Caco-2 (cell line): ENCODE results near the gene SLC1A1. TPM values are rescaled to one million over a fixed set of nuclear protein-coding genes. Genes with fewer than 3 reads are reported as not detected.

Source experiments
- BruUV-seq: library from RNA; stranded (reverse); fragments of 400-500 nt; replicated peaks from 2 replicates; lab custom pipeline; 2021; lab: Mats Ljungman, UMichigan
- CTCF ChIA-PET: fragments of 300-600 bp; sonication (Branson Sonifier 250); formaldehyde crosslinking; loops from one replicate; lab custom pipeline; 2022; ENCODE audit warnings: antibody characterized with exemption; lab: Charles Lee
- POLR2A ChIA-PET: fragments of 300-600 bp; sonication (Branson Sonifier 250); formaldehyde crosslinking; loops from one replicate; lab custom pipeline; 2022; ENCODE audit warnings: antibody characterized with exemption; lab: Charles Lee
- DNase-seq, 2 experiments: peaks; one replicate each; pipeline versions ENCODE4 v3.0.0 to v3.0.0-alpha.2; 2020 to 2022
- H3K27me3 ChIP-seq: replicated peaks from 2 replicates; pipeline ENCODE4 v1.6.0; 2011; ENCODE audit warnings: low read length; ENCODE audit not compliant: control insufficient read depth, insufficient read depth
- H3K36me3 ChIP-seq: 2 replicates; pipeline ENCODE4 v1.5.1; 2011; ENCODE audit warnings: low read length; ENCODE audit not compliant: control insufficient read depth, insufficient read depth
- H3K4me1 ChIP-seq: fragments of 250-450 bp; sonication (Bioruptor Pico); 2 replicates; pipeline ENCODE4 v1.5.1; 2020; ENCODE audit warnings: mild to moderate bottlenecking
- H3K4me3 ChIP-seq: 2 replicates; pipeline ENCODE4 v1.5.1; 2011; ENCODE audit warnings: low read depth, mild to moderate bottlenecking, control low read depth, low read length
- H3K9me3 ChIP-seq: fragments of 250-450 bp; sonication (Bioruptor Pico); 2 replicates; pipeline ENCODE4 v1.5.1; 2020; ENCODE audit warnings: mild to moderate bottlenecking, moderate library complexity
- H3K27ac Mint-ChIP-seq: one replicate; pipeline ENCODE4 v1.8.0; 2022; ENCODE audit warnings: mixed read lengths; ENCODE audit not compliant: unreplicated experiment
- H3K27me3 Mint-ChIP-seq: one replicate; pipeline ENCODE4 v1.8.0; 2022; ENCODE audit warnings: mixed read lengths; ENCODE audit not compliant: insufficient read depth, unreplicated experiment
- H3K36me3 Mint-ChIP-seq: one replicate; pipeline ENCODE4 v1.8.0; 2022; ENCODE audit warnings: mild to moderate bottlenecking, mixed read lengths; ENCODE audit not compliant: insufficient read depth, unreplicated experiment
- H3K4me1 Mint-ChIP-seq: one replicate; pipeline ENCODE4 v1.8.0; 2022; ENCODE audit warnings: low read depth, mixed read lengths; ENCODE audit not compliant: unreplicated experiment
- H3K4me3 Mint-ChIP-seq: one replicate; pipeline ENCODE4 v1.8.0; 2022; ENCODE audit warnings: mild to moderate bottlenecking, moderate library complexity, mixed read lengths; ENCODE audit not compliant: unreplicated experiment
- H3K9me3 Mint-ChIP-seq: one replicate; pipeline ENCODE4 v1.8.0; 2022; ENCODE audit warnings: mixed read lengths; ENCODE audit not compliant: unreplicated experiment
- intact Hi-C: fragments of 100-400 bp; cut with micrococcal nuclease; formaldehyde crosslinking; loops from one replicate; pipeline ENCODE4 v1.10.0; 2022; ENCODE audit not compliant: unreplicated experiment
- total RNA-seq: library from RNA; stranded (reverse); gene quantifications from 2 replicates; pipeline ENCODE4 v1.2.3, GENCODE V29; 2022
- TF ChIP-seq, protein P1 (sequence below), 2 experiments: fragments of 200-600 bp in 1 of 2; IDR thresholded peaks; 1 replicate in 1 of 2; 2 replicates in 1 of 2; pipeline versions ENCODE4 v1.5.1 to v1.8.0; 2011 to 2022; ENCODE audit warnings: antibody characterized with exemption in 1 of 2, control low read depth in 1 of 2, inconsistent platforms in 1 of 2, low read depth in 1 of 2, low read length in 1 of 2, mild to moderate bottlenecking in 1 of 2, moderate library complexity in 1 of 2; ENCODE audit not compliant: insufficient read depth in 1 of 2, severe bottlenecking in 1 of 2, unreplicated experiment in 1 of 2

SLC1A1 gene
- total RNA-seq, 1 experiment from 2014 or later, result 53.1 TPM

DNA sequence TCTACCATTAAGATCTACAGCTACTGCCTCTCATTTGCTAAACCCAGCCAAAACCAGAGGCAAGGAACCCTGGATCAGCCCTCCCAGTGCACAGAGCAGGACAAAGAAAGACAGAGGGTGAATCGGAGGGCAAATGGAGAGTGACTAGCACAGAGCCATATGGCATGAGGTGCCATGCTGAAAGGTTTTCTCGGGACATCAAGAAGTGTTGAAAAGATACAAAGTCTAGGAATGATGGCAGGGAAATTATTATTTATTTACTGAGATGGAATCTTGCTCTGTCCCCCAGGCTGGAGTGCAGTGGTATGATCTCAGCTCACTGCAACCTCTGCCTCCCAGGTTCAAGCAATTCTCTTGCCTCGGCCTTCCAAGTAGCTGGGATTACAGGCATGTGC lies 19.3 kb downstream of the SLC1A1 start:
- H3K27ac Mint-ChIP-seq, result peak overlapping the region; percentile 88

DNA sequence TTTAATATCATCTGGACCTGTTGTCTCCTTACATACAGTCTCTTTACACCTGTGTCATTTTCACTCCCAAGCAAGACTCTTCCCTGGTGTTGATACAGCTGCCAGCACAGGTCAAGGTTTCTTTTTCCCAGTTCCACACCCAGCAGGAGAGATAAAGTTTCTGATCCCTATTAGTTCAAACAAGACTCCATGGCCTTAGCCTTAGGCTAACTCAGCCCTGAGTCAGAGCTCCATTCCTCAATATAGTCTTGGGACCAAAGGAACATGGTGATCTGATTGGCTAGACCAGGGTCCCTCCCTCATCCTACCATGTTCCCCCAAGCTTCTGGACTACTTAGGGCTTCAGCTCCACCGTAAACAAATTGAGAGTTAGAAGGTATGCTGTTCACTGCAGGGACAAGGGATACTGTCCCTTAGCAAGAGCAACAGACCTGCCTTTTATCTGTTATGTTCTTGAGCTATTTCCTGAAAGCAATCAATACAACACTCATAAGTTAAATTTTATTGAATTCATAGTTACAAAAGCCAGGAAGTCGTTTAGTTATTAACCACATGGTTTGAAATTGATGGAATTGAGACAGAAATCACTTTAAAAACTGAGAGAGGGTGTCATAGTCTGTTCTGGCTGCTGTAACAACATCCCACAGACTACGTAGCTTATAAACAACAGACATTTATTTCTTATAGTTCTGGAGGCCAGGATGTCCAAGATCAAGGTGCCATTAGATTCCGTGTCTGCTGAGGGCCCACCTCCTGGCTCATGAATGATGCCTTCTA lies 20.5 kb downstream of the SLC1A1 start:
- intact Hi-C loops, result no loop called here
- Histone ChIP-seq H3K4me1 (peaks cover 52% of the 10 kb centered on the region), H3K4me3 (no peak overlapping the region), H3K9me3 (no peaks in the 10 kb centered on the region), H3K36me3 (no peaks in the 10 kb centered on the region), H3K27me3 (no peaks in the 10 kb centered on the region)
- H3K36me3 Mint-ChIP-seq, result peaks cover 40% of the 10 kb centered on the region
- H3K9me3 Mint-ChIP-seq, result no peaks in the 10 kb centered on the region
- peak; percentile 44 to 69 for DNase-seq
- no peaks in the 10 kb centered on the region for H3K27me3 Mint-ChIP-seq
- peak overlapping the region; percentile 88 for H3K27ac Mint-ChIP-seq
- peaks cover 38% of the 10 kb centered on the region for H3K4me1 Mint-ChIP-seq
- ChIA-PET POLR2A (interaction anchor here (1.0 kb wide), 1 partner anchor 19 kb away, joined by 3 read pairs; no protein-coding TSS in a partner anchor), CTCF (interaction anchor here (1.0 kb wide), 1 partner anchor 30 kb away, joined by 3 read pairs; no protein-coding TSS in a partner anchor)
- H3K4me3 Mint-ChIP-seq, result peak overlapping the region; percentile 27
- no TSS peak for BruUV-seq
- TF ChIP-seq, protein P1, sequence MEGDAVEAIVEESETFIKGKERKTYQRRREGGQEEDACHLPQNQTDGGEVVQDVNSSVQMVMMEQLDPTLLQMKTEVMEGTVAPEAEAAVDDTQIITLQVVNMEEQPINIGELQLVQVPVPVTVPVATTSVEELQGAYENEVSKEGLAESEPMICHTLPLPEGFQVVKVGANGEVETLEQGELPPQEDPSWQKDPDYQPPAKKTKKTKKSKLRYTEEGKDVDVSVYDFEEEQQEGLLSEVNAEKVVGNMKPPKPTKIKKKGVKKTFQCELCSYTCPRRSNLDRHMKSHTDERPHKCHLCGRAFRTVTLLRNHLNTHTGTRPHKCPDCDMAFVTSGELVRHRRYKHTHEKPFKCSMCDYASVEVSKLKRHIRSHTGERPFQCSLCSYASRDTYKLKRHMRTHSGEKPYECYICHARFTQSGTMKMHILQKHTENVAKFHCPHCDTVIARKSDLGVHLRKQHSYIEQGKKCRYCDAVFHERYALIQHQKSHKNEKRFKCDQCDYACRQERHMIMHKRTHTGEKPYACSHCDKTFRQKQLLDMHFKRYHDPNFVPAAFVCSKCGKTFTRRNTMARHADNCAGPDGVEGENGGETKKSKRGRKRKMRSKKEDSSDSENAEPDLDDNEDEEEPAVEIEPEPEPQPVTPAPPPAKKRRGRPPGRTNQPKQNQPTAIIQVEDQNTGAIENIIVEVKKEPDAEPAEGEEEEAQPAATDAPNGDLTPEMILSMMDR (IDR thresholded peaks at IDR 0.05; ENCODE audit: insufficient read depth in 1 of 2, low read depth in 1 of 2, low read length in 1 of 2, severe bottlenecking in 1 of 2, unreplicated experiment in 1 of 2), result no peak

More for the DNA sequence above, 19.3 kb downstream of the SLC1A1 start:
- Mint-ChIP-seq H3K9me3 (no peaks in the 10 kb centered on the region), H3K36me3 (peaks cover 47% of the 10 kb centered on the region), H3K4me3 (no peak overlapping the region), H3K4me1 (peaks cover 40% of the 10 kb centered on the region), H3K27me3 (no peaks in the 10 kb centered on the region)
- DNase-seq, result no peak
- no TSS peak for BruUV-seq
- POLR2A ChIA-PET, result no interaction called here
- Histone ChIP-seq H3K27me3 (no peaks in the 10 kb centered on the region), H3K36me3 (no peaks in the 10 kb centered on the region), H3K4me3 (no peak overlapping the region), H3K4me1 (peaks cover 58% of the 10 kb centered on the region), H3K9me3 (no peaks in the 10 kb centered on the region)
- intact Hi-C loops, result loop anchor here (5.0 kb wide), 1 partner anchor 122 kb away; no protein-coding TSS in a partner anchor
- CTCF ChIA-PET, result no interaction called here
- TF ChIP-seq, protein P1 (IDR thresholded peaks at IDR 0.05; ENCODE audit: insufficient read depth in 1 of 2, low read depth in 1 of 2, low read length in 1 of 2, severe bottlenecking in 1 of 2, unreplicated experiment in 1 of 2), result no peak

DNA sequence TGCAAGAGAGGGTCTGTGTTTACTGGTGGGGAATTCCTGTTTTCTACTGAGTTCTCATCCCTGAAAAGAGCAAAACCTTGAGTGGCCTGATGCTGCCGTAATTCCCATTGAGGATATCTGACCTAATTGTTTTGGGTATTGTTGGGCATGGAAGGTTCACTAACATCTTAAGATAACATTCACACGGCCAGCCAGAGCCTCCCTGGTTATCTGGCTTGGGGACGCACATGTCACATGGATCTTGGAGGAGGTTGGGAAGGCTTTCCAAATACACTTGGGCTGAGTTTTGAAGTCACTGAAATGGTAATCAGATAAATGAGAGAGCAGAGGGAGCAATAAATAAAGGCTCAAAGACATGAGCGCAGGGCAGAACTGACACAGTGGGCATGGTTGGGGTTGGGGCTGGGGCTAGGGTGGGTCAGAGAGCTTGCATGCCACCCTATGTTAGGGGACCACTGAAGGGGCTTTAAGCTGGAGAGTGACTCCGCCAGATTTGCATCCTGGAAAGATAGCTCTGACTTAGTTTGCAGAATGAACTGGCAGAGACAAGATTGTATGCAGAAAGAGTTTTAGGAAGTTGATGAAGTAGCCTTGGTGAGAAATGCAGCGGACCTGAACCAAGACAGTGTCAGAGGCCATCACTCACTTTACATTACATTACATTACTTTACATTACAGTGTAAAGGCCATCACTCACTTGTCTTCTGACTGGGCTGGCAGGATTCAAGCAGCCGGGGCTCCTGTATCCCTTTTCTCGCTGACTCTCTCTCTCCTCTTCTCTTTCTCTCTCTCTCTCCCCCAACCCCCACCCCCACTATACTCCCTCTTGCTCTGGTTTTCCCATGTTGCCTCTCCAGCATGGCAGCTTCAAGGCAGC lies 24.2 kb downstream of the SLC1A1 start:
- no peak for DNase-seq
- TF ChIP-seq, protein P1 (IDR thresholded peaks at IDR 0.05; ENCODE audit: insufficient read depth in 1 of 2, low read depth in 1 of 2, low read length in 1 of 2, severe bottlenecking in 1 of 2, unreplicated experiment in 1 of 2), result no peak
- no peaks in the 10 kb centered on the region for H3K9me3 ChIP-seq
- H3K36me3 Mint-ChIP-seq, result peaks cover 20% of the 10 kb centered on the region
- H3K4me3 ChIP-seq, result no peak overlapping the region
- H3K4me1 ChIP-seq, result peaks cover 20% of the 10 kb centered on the region
- no TSS peak for BruUV-seq
- no peak overlapping the region for H3K4me3 Mint-ChIP-seq
- H3K27ac Mint-ChIP-seq, result no peak overlapping the region
- intact Hi-C loops, result no loop called here
- no peaks in the 10 kb centered on the region for H3K9me3 Mint-ChIP-seq
- ChIA-PET POLR2A (no interaction called here), CTCF (no interaction called here)
- peaks cover 16% of the 10 kb centered on the region for H3K4me1 Mint-ChIP-seq
- no peaks in the 10 kb centered on the region for H3K27me3 Mint-ChIP-seq
- no peaks in the 10 kb centered on the region for H3K27me3 ChIP-seq
- H3K36me3 ChIP-seq, result no peaks in the 10 kb centered on the region
